Spinal cord (tissue), 10 donors: ENCODE measurements around the gene KCNH2. TPM values are rescaled to one million over a fixed set of nuclear protein-coding genes. Genes with fewer than 3 reads are reported as not detected.

Source experiments
- DNase-seq, 6 donors: peaks; one replicate each; pipeline versions ENCODE4 v3.0.0 to v3.0.0-alpha.2; 2013 to 2015; ENCODE audit warnings: low spot score in 6 of 6, low read depth in 4 of 6
- H3K27ac ChIP-seq: one replicate; pipeline ENCODE4 v1.5.1; 2013; ENCODE audit warnings: low read depth, low read length, control low read depth
- H3K27me3 ChIP-seq: one replicate; pipeline ENCODE4 v1.6.1; 2013; ENCODE audit warnings: low read length; ENCODE audit not compliant: control insufficient read depth, insufficient read depth
- H3K36me3 ChIP-seq: one replicate; pipeline ENCODE4 v1.6.1; 2013; ENCODE audit warnings: low read length; ENCODE audit not compliant: control insufficient read depth, insufficient read depth
- H3K4me1 ChIP-seq: one replicate; pipeline ENCODE4 v1.6.1; 2013; ENCODE audit warnings: low read length; ENCODE audit not compliant: control insufficient read depth, insufficient read depth
- H3K4me3 ChIP-seq: one replicate; pipeline ENCODE4 v1.5.1; 2013; ENCODE audit warnings: low read depth, low read length, control low read depth
- H3K9me3 ChIP-seq: one replicate; pipeline ENCODE4 v1.6.1; 2013; ENCODE audit warnings: low read length; ENCODE audit not compliant: control insufficient read depth, insufficient read depth
- WGBS: methylation state at CpG from one replicate; pipeline ENCODE4 v1.1.5; 2013; ENCODE audit warnings: missing lambda C conversion rate; ENCODE audit not compliant: insufficient coverage; 5-methylcytosine and 5-hydroxymethylcytosine counted together
- polyA plus RNA-seq, 2 donors: library from polyadenylated mRNA; unstranded; fragments of 120-200 nt; gene quantifications; one replicate each; pipeline ENCODE4 v1.2.1, GENCODE V29; 2013; ENCODE audit not compliant: insufficient read length in 2 of 2
- total RNA-seq, 2 donors: library from RNA; depleted of rRNA in 1 of 2; stranded (reverse); fragments of 120-200 nt in 1 of 2; fragments of >200 nt in 1 of 2; gene quantifications; one replicate each; pipeline versions ENCODE4 v1.2.3 to v1.2.4, GENCODE V29; 2013 to 2014
- donor health status: healthy.

The KCNH2 gene
- total and polyA plus RNA-seq, 4 donors, result 9.1 to 39.4 (median 24.8) TPM

- Histone ChIP-seq H3K4me1 (peaks cover 16% of the 10 kb centered on the region), H3K27ac (no peak overlapping the region), H3K9me3 (no peaks in the 10 kb centered on the region), H3K4me3 (no peak overlapping the region), H3K27me3 (no peaks in the 10 kb centered on the region), H3K36me3 (peaks cover 9% of the 10 kb centered on the region)
- peak in 2 of 6 donors; percentile 20 to 65 for DNase-seq
Measured at GRCh38 chr7:150939466-150939865, 38.7 kb downstream of the KCNH2 start.

GRCh38 chr7:150939052-150939451 is 39.1 kb downstream of the KCNH2 start:
- Histone ChIP-seq H3K4me1 (peaks cover 16% of the 10 kb centered on the region), H3K36me3 (peaks cover 5% of the 10 kb centered on the region), H3K4me3 (no peak overlapping the region), H3K27ac (no peak overlapping the region), H3K27me3 (no peaks in the 10 kb centered on the region), H3K9me3 (no peaks in the 10 kb centered on the region)
- 100% methylated on average over 2 of the region's 2 CpGs for WGBS
- no peak for DNase-seq

GRCh38 chr7:150938566-150938965 is 39.6 kb downstream of the KCNH2 start:
- no peak for DNase-seq
- peaks cover 16% of the 10 kb centered on the region for H3K4me1 ChIP-seq
- no peak overlapping the region for H3K4me3 ChIP-seq
- no peaks in the 10 kb centered on the region for H3K9me3 ChIP-seq
- H3K27ac ChIP-seq, result no peak overlapping the region
- H3K27me3 ChIP-seq, result no peaks in the 10 kb centered on the region
- WGBS, result 100% methylated on average over 1 of the region's 4 CpGs
- peaks cover 3% of the 10 kb centered on the region for H3K36me3 ChIP-seq

GRCh38 chr7:150937848-150938561 is 40.1 kb downstream of the KCNH2 start:
- peak in 1 of 6 donors; percentile 39 for DNase-seq
- peaks cover 16% of the 10 kb centered on the region for H3K4me1 ChIP-seq
- 52% methylated on average over 13 of the region's 15 CpGs for WGBS

GRCh38 chr7:150936018-150936417 is 42.1 kb downstream of the KCNH2 start:
- WGBS, result 97% methylated on average over 9 of the region's 9 CpGs
- Histone ChIP-seq H3K27ac (no peak overlapping the region), H3K27me3 (no peaks in the 10 kb centered on the region), H3K9me3 (no peaks in the 10 kb centered on the region), H3K4me3 (no peak overlapping the region), H3K4me1 (peaks cover 16% of the 10 kb centered on the region), H3K36me3 (no peaks in the 10 kb centered on the region)
- no peak for DNase-seq

More at GRCh38 chr7:150937848-150938561, 40.1 kb downstream of the KCNH2 start:
- Histone ChIP-seq H3K9me3 (no peaks in the 10 kb centered on the region), H3K36me3 (peaks cover 2% of the 10 kb centered on the region), H3K27me3 (no peaks in the 10 kb centered on the region), H3K27ac (no peak overlapping the region), H3K4me3 (no peak overlapping the region)

GRCh38 chr7:150935149-150935548 is 43.0 kb downstream of the KCNH2 start:
- no peak for DNase-seq

GRCh38 chr7:150934045-150934766 is 43.9 kb downstream of the KCNH2 start:
- Histone ChIP-seq H3K36me3 (no peaks in the 10 kb centered on the region), H3K9me3 (no peaks in the 10 kb centered on the region), H3K4me3 (no peak overlapping the region), H3K27ac (no peak overlapping the region), H3K27me3 (no peaks in the 10 kb centered on the region), H3K4me1 (peaks cover 16% of the 10 kb centered on the region)
- WGBS, result 90% methylated on average over 5 of the region's 6 CpGs
- no peak for DNase-seq

More at GRCh38 chr7:150935149-150935548, 43.0 kb downstream of the KCNH2 start:
- 73% methylated on average over 4 of the region's 4 CpGs for WGBS
- Histone ChIP-seq H3K27ac (no peak overlapping the region), H3K36me3 (no peaks in the 10 kb centered on the region), H3K4me3 (no peak overlapping the region), H3K4me1 (peaks cover 16% of the 10 kb centered on the region), H3K27me3 (no peaks in the 10 kb centered on the region), H3K9me3 (no peaks in the 10 kb centered on the region)

GRCh38 chr7:150931199-150931869 is 46.8 kb downstream of the KCNH2 start:
- WGBS, result 42% methylated on average over 6 of the region's 7 CpGs
- no peaks in the 10 kb centered on the region for H3K36me3 ChIP-seq
- no peak overlapping the region for H3K4me3 ChIP-seq
- H3K27me3 ChIP-seq, result no peaks in the 10 kb centered on the region
- H3K4me1 ChIP-seq, result peaks cover 8% of the 10 kb centered on the region
- H3K27ac ChIP-seq, result no peak overlapping the region
- peak in 2 of 6 donors; percentile 50 to 77 for DNase-seq
- no peaks in the 10 kb centered on the region for H3K9me3 ChIP-seq

GRCh38 chr7:150928541-150928940 is 49.6 kb downstream of the KCNH2 start:
- peak in 1 of 6 donors; percentile 81 for DNase-seq
- Histone ChIP-seq H3K4me3 (no peak overlapping the region), H3K4me1 (peaks cover 8% of the 10 kb centered on the region), H3K27me3 (no peaks in the 10 kb centered on the region), H3K9me3 (no peaks in the 10 kb centered on the region), H3K27ac (no peak overlapping the region), H3K36me3 (no peaks in the 10 kb centered on the region)
- no CpG with 5 or more reads among the region's 3 CpGs for WGBS
